GM21576 (cell line): ENCODE results near the gene NAV2.

Experiments used
- ATAC-seq: cut with Tn5 transposase; IDR thresholded peaks from one replicate; pipeline ENCODE4 v1.9.1; 2021; ENCODE audit warnings: mild to moderate bottlenecking, moderate library complexity; ENCODE audit not compliant: unreplicated experiment

Gene NAV2

GRCh38 chr11:19715373-19715772, 2.7 kb downstream of the NAV2 start:
- ATAC-seq = no peak

GRCh38 chr11:19718051-19718450, 5.4 kb downstream of the NAV2 start:
- ATAC-seq = no peak

GRCh38 chr11:19718951-19719350, 6.3 kb downstream of the NAV2 start:
- no peak for ATAC-seq

GRCh38 chr11:19719960-19720359, 7.3 kb downstream of the NAV2 start:
- ATAC-seq = no peak

- no peak for ATAC-seq
Measured at GRCh38 chr11:19721176-19721575, 8.5 kb downstream of the NAV2 start.

GRCh38 chr11:19722702-19723101, 10.1 kb downstream of the NAV2 start:
- ATAC-seq = no peak

GRCh38 chr11:19723572-19724342, 11.1 kb downstream of the NAV2 start:
- no peak for ATAC-seq

- no peak for ATAC-seq
Measured at GRCh38 chr11:19724765-19725164, 12.1 kb downstream of the NAV2 start.

GRCh38 chr11:19725379-19726079, 12.9 kb downstream of the NAV2 start:
- ATAC-seq = no peak

- no peak for ATAC-seq
Measured at GRCh38 chr11:19727246-19727645, 14.6 kb downstream of the NAV2 start.

GRCh38 chr11:19728436-19728835, 15.8 kb downstream of the NAV2 start:
- ATAC-seq = no peak

GRCh38 chr11:19729141-19729540, 16.5 kb downstream of the NAV2 start:
- ATAC-seq = no peak

- ATAC-seq = no peak
Measured at GRCh38 chr11:19730373-19730772, 17.7 kb downstream of the NAV2 start.

- no peak for ATAC-seq
Measured at GRCh38 chr11:19734171-19734570, 21.5 kb downstream of the NAV2 start.

GRCh38 chr11:19735157-19735908, 22.7 kb downstream of the NAV2 start:
- ATAC-seq = no peak

GRCh38 chr11:19735909-19736498, 23.4 kb downstream of the NAV2 start:
- no peak for ATAC-seq

GRCh38 chr11:19736831-19737230, 24.2 kb downstream of the NAV2 start:
- no peak for ATAC-seq

- no peak for ATAC-seq
Measured at GRCh38 chr11:19737575-19737974, 24.9 kb downstream of the NAV2 start.

GRCh38 chr11:19738124-19738523, 25.5 kb downstream of the NAV2 start:
- ATAC-seq = no peak

GRCh38 chr11:19739872-19740271, 27.2 kb downstream of the NAV2 start:
- ATAC-seq = no peak

GRCh38 chr11:19740586-19740985, 27.9 kb downstream of the NAV2 start:
- ATAC-seq = no peak
